ENCODE data around the gene ULK4. TPM values are rescaled to one million over a fixed set of nuclear protein-coding genes. Genes with fewer than 3 reads are reported as not detected.

The ULK4 gene
- total RNA-seq, 4 donors from 2014 or later = 13.3 to 23.4 (median 17.9) TPM

DNA sequence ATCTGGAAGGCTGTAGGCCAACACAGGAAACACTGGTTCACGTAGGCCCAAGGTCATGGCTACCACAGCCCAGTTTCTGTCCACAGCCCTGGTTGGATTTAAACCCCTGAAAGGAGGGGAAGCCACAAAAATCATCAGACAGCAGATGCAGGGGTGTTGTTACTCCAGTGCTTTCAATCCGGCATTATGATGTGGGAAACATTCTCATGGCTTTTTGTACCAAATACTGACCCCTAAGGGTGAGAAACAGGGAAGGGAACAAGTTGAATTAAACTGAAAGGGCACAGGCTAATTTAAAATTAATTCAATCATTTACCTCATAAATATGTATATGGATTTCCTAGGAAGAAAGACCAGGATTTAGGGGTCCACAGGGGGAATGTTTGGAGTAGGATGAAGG is 387.0 kb downstream of the ULK4 start:
- no peaks in the 10 kb centered on the region for H3K36me3 ChIP-seq
- TF ChIP-seq EP300 (IDR thresholded peaks at IDR 0.05) (no peak), POLR2A (IDR thresholded peaks at IDR 0.05) (no peak)
- TF ChIP-seq, protein P1, sequence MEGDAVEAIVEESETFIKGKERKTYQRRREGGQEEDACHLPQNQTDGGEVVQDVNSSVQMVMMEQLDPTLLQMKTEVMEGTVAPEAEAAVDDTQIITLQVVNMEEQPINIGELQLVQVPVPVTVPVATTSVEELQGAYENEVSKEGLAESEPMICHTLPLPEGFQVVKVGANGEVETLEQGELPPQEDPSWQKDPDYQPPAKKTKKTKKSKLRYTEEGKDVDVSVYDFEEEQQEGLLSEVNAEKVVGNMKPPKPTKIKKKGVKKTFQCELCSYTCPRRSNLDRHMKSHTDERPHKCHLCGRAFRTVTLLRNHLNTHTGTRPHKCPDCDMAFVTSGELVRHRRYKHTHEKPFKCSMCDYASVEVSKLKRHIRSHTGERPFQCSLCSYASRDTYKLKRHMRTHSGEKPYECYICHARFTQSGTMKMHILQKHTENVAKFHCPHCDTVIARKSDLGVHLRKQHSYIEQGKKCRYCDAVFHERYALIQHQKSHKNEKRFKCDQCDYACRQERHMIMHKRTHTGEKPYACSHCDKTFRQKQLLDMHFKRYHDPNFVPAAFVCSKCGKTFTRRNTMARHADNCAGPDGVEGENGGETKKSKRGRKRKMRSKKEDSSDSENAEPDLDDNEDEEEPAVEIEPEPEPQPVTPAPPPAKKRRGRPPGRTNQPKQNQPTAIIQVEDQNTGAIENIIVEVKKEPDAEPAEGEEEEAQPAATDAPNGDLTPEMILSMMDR (IDR thresholded peaks at IDR 0.05) = no peak
- no peak overlapping the region for H3K4me3 ChIP-seq
- H3K27ac ChIP-seq = no peak overlapping the region
- 53 to 69% methylated on average over 2 of the region's 2 CpGs for WGBS, 2 donors
- no peak for DNase-seq (ENCODE audit: low spot score in 2 of 2)
- H3K4me1 ChIP-seq = peaks cover 0 to 16% (median 0%) of the 10 kb centered on the region in 4 donors
- H3K9me3 ChIP-seq = no peaks in the 10 kb centered on the region
- no peaks in the 10 kb centered on the region for H3K27me3 ChIP-seq

DNA sequence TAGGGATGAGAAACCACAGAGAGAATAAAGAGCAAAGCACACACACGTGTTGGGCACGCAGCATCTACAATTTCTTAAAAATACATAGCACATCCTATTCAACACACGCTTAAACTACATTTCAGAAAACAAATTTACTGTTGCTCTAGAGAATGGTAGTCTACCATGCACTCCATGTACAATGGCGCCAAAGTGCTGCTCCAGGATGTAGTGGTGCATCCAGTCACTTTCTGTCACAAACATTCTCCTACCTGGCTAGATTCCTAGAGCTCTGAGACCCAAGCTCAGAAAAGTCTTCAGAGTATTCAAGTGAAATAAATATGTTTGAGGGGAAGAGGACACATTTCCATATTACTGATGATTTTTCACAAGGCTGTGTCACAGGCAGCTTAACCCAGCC is 388.3 kb downstream of the ULK4 start:
- no peaks in the 10 kb centered on the region for H3K9me3 ChIP-seq
- TF ChIP-seq, protein P1 (IDR thresholded peaks at IDR 0.05) = no peak
- no peak for TF ChIP-seq POLR2A (IDR thresholded peaks at IDR 0.05)
- no peak for TF ChIP-seq EP300 (IDR thresholded peaks at IDR 0.05)
- no peaks in the 10 kb centered on the region for H3K27me3 ChIP-seq
- no peak overlapping the region for H3K27ac ChIP-seq
- WGBS, 2 donors = 94 to 98% methylated on average over 4 of the region's 4 CpGs
- DNase-seq (ENCODE audit: low spot score in 2 of 2) = no peak
- H3K36me3 ChIP-seq = no peaks in the 10 kb centered on the region
- H3K4me1 ChIP-seq = peaks cover 0 to 16% (median 0%) of the 10 kb centered on the region in 4 donors
- H3K4me3 ChIP-seq = no peak overlapping the region

DNA sequence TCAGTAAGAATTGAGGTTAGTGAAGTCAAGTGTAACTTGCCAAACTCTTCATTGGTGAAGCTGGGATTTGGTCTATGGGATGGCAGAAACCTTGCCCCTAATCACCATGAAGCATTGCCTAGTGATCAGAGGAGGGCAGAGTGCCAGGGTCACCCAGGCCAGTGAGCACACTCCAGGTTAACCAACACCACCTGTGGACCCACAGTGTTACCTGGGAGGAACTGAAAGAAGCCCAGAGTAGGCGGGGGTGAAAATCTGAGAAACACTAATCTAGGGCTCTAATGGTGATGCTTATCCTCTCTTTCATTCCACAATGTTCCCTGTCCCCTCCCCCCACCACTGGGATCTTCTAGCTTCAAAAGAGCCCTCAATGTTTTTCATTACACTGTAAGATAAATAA is 389.8 kb downstream of the ULK4 start:
- TF ChIP-seq POLR2A (IDR thresholded peaks at IDR 0.05) (no peak), EP300 (IDR thresholded peaks at IDR 0.05) (no peak)
- TF ChIP-seq, protein P1 (IDR thresholded peaks at IDR 0.05) = no peak
- Histone ChIP-seq H3K4me3 (no peak overlapping the region), H3K36me3 (no peaks in the 10 kb centered on the region), H3K4me1 (peaks cover 0 to 16% (median 0%) of the 10 kb centered on the region in 4 donors), H3K27ac (no peak overlapping the region), H3K27me3 (no peaks in the 10 kb centered on the region), H3K9me3 (no peaks in the 10 kb centered on the region)
- no peak for DNase-seq (ENCODE audit: low spot score in 2 of 2)
- 100% methylated on average over 1 of the region's 1 CpG for WGBS, 2 donors

DNA sequence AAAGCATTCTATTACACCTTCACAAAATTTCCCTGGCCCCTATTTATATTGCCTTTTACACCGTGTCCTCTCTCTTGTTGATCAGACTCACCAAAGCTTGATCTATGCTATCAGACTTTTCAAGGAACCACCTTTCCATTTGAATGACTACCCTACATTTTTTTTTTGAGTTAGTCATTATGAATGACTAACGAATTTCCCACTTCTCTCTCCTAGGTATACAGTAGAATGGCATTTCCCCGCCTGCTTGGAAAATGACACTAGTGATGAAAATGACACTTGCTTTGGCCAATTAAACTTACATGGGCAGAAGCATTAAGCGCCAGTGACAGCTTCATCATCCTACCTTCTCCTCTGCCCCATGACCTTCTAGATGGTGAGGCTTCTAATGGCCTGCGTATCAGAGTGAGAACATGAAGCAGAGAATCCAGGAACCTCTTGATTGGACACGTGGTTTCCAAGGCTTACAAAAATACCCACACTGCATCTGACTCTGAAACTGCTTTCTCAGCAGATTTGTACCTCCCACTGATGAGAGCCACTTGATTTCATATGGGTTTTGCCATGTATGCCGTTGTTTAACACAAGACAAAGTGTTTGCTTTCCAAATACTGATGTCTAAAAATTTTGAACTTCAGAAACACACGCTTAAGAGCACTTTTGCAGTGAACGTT is 392.1 kb downstream of the ULK4 start:
- H3K27me3 ChIP-seq = no peaks in the 10 kb centered on the region
- no peak overlapping the region for H3K4me3 ChIP-seq
- DNase-seq (ENCODE audit: low spot score in 2 of 2) = no peak
- no peaks in the 10 kb centered on the region for H3K36me3 ChIP-seq
- TF ChIP-seq EP300 (IDR thresholded peaks at IDR 0.05) (no peak), POLR2A (IDR thresholded peaks at IDR 0.05) (no peak)
- TF ChIP-seq, protein P1 (IDR thresholded peaks at IDR 0.05) = no peak
- no peak overlapping the region for H3K27ac ChIP-seq
- H3K4me1 ChIP-seq = peaks cover 0 to under 1% (median 0%) of the 10 kb centered on the region in 4 donors
- H3K9me3 ChIP-seq = no peaks in the 10 kb centered on the region
- 92 to 93% methylated on average over 9 of the region's 9 CpGs for WGBS, 2 donors

DNA sequence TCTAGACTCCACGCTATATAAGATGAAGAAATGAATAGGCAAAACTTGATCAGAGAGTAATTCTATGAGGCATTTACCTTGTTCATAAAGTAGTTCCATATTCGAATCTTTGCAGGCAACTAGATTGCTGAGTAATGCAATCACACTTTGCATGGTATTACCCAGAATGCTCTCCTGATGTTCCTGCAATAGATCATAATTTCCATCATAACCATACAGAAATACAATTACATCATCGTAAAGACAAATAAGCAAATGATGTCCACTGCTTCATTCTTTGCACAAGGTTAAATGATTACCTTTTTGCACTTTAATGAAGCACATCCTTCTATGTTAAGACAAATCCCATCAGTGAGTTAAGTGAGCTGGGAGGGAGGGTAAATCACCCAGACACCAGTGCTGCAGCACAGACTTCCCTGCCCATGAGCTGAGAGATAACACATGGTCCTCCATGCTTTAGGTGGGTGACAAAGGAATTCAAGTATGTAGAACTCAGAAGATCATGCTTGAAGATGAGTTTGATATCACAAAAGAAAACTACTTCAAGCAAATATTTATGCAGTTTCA is 395.9 kb downstream of the ULK4 start:
- no peaks in the 10 kb centered on the region for H3K9me3 ChIP-seq
- 92 to 95% methylated on average over 3 of the region's 3 CpGs for WGBS, 2 donors
- H3K36me3 ChIP-seq = no peaks in the 10 kb centered on the region
- no peak for TF ChIP-seq EP300 (IDR thresholded peaks at IDR 0.05)
- H3K4me1 ChIP-seq = no peaks in the 10 kb centered on the region
- DNase-seq (ENCODE audit: low spot score in 2 of 2) = no peak
- H3K4me3 ChIP-seq = no peak overlapping the region
- no peak overlapping the region for H3K27ac ChIP-seq
- no peaks in the 10 kb centered on the region for H3K27me3 ChIP-seq

All from tibial nerve (tissue), 4 donors.